IMR-90 (cell line): ENCODE measurements around the gene IMPDH1. TPM values are rescaled to one million over a fixed set of nuclear protein-coding genes. Genes with fewer than 3 reads are reported as not detected.

Source experiments
- ATAC-seq: fragments of 200-7000 bp; cut with Tn5 transposase; 2 replicates; pipeline ENCODE4 v1.9.1; 2020; ENCODE audit warnings: low read depth, mild to moderate bottlenecking, moderate library complexity
- BruUV-seq: library from RNA; stranded (reverse); fragments of 400-500 nt; replicated peaks from 2 replicates; lab custom pipeline; 2021; lab: Mats Ljungman, UMichigan
- CTCF ChIA-PET: fragments of 300-600 bp; formaldehyde crosslinking; extraction: SDS; loops from one replicate; lab custom pipeline; 2021; ENCODE audit warnings: antibody characterized with exemption; lab: Yijun Ruan, JAX
- POLR2A ChIA-PET: fragments of 300-600 bp; sonication (Branson Sonifier 250); formaldehyde crosslinking; loops from one replicate; lab custom pipeline; 2022; ENCODE audit warnings: antibody characterized with exemption; ENCODE audit not compliant: unreplicated experiment; lab: Charles Lee
- DNase-seq: peaks from one replicate; pipeline ENCODE4 v3.0.0; 2013
- H2AFZ ChIP-seq: replicated peaks from 2 replicates; pipeline ENCODE3; 2013; ENCODE audit warnings: low read length, mild to moderate bottlenecking; ENCODE audit not compliant: poor library complexity
- H2AK5ac ChIP-seq: 2 replicates; pipeline ENCODE4 v1.6.1; 2013; ENCODE audit warnings: low read depth, low read length, inconsistent platforms
- H2AK9ac ChIP-seq: replicated peaks from 2 replicates; pipeline ENCODE3; 2013; ENCODE audit warnings: mild to moderate bottlenecking, low read depth, low read length, moderate library complexity; ENCODE audit not compliant: poor library complexity
- H2BK120ac ChIP-seq: 2 replicates; pipeline ENCODE4 v1.6.1; 2013; ENCODE audit warnings: low read depth, low read length, inconsistent platforms
- H2BK15ac ChIP-seq: 3 replicates; pipeline ENCODE4 v1.6.1; 2013; ENCODE audit warnings: low read depth, low read length, inconsistent platforms
- H2BK20ac ChIP-seq: 2 replicates; pipeline ENCODE4 v1.6.1; 2013; ENCODE audit warnings: low read depth, mild to moderate bottlenecking, inconsistent platforms, low read length, moderate library complexity
- H2BK5ac ChIP-seq: 2 replicates; pipeline ENCODE4 v1.6.1; 2013; ENCODE audit warnings: mild to moderate bottlenecking, low read depth, low read length, inconsistent platforms; ENCODE audit not compliant: poor library complexity, severe bottlenecking
- H3K14ac ChIP-seq: replicated peaks from 2 replicates; pipeline ENCODE4 v1.6.1; 2013; ENCODE audit warnings: low read depth, low read length, inconsistent platforms
- H3K18ac ChIP-seq: 2 replicates; pipeline ENCODE4 v1.6.1; 2013; ENCODE audit warnings: low read depth, low read length, control low read depth
- H3K23ac ChIP-seq: 2 replicates; pipeline ENCODE4 v1.6.1; 2013; ENCODE audit warnings: low read depth, low read length, inconsistent platforms
- H3K27ac ChIP-seq: 2 replicates; pipeline ENCODE4 v1.5.1; 2013; ENCODE audit warnings: mild to moderate bottlenecking, control low read depth, low read length; ENCODE audit not compliant: insufficient read depth
- H3K27me3 ChIP-seq: 2 replicates; pipeline ENCODE4 v1.6.1; 2013; ENCODE audit warnings: low read length; ENCODE audit not compliant: control insufficient read depth, insufficient read depth
- H3K36me3 ChIP-seq: 2 replicates; pipeline ENCODE4 v1.6.1; 2013; ENCODE audit warnings: low read length, mixed read lengths; ENCODE audit not compliant: control insufficient read depth, insufficient read depth
- H3K4ac ChIP-seq: 2 replicates; pipeline ENCODE4 v1.6.1; 2013; ENCODE audit warnings: low read depth, low read length, inconsistent platforms
- H3K4me1 ChIP-seq: 2 replicates; pipeline ENCODE4 v1.6.1; 2013; ENCODE audit warnings: low read length, mixed read lengths; ENCODE audit not compliant: control insufficient read depth, insufficient read depth
- H3K4me2 ChIP-seq: 2 replicates; pipeline ENCODE4 v1.6.1; 2013; ENCODE audit warnings: low read depth, mild to moderate bottlenecking, control low read depth, low read length, moderate library complexity
- H3K4me3 ChIP-seq: 2 replicates; pipeline ENCODE4 v1.5.1; 2013; ENCODE audit warnings: low read depth, mild to moderate bottlenecking, control low read depth, low read length, moderate library complexity; ENCODE audit not compliant: insufficient read depth
- H3K56ac ChIP-seq: 2 replicates; pipeline ENCODE4 v1.6.1; 2013; ENCODE audit warnings: low read length, inconsistent platforms; ENCODE audit not compliant: insufficient read depth; ENCODE audit errors: extremely low read depth
- H3K79me1 ChIP-seq, 2 experiments: 2 replicates each; pipeline ENCODE4 v1.6.1; 2013; ENCODE audit warnings: low read length in 2 of 2, inconsistent platforms in 1 of 2, low read depth in 1 of 2
- H3K9ac ChIP-seq: 2 replicates; pipeline ENCODE4 v1.6.1; 2013; ENCODE audit warnings: low read depth, low read length, control low read depth
- H3K9me1 ChIP-seq: 2 replicates; pipeline ENCODE4 v1.6.1; 2013; ENCODE audit warnings: low read length, inconsistent platforms; ENCODE audit not compliant: insufficient read depth
- H3K9me3 ChIP-seq: 2 replicates; pipeline ENCODE4 v1.6.1; 2013; ENCODE audit warnings: low read length; ENCODE audit not compliant: control insufficient read depth, insufficient read depth
- H4K20me1 ChIP-seq: 2 replicates; pipeline ENCODE4 v1.6.1; 2013; ENCODE audit warnings: low read length, inconsistent platforms; ENCODE audit not compliant: insufficient read depth
- H4K5ac ChIP-seq: 2 replicates; pipeline ENCODE4 v1.6.1; 2013; ENCODE audit warnings: mild to moderate bottlenecking, low read depth, low read length, control low read depth
- H4K8ac ChIP-seq, 2 experiments: 2 replicates each; pipeline ENCODE4 v1.6.1; 2013; ENCODE audit warnings: low read depth in 2 of 2, low read length in 2 of 2, control low read depth in 1 of 2, inconsistent platforms in 1 of 2
- H4K91ac ChIP-seq: 2 replicates; pipeline ENCODE4 v1.6.1; 2013; ENCODE audit warnings: low read depth, low read length, inconsistent platforms; ENCODE audit not compliant: insufficient read depth
- CEBPB ChIP-seq: IDR thresholded peaks from 2 replicates; pipeline ENCODE4 v1.6.1; 2012; ENCODE audit warnings: low read depth, low read length, improper control_type of control experiment
- CTCF ChIP-seq: conservative IDR thresholded peaks from 2 replicates; pipeline ENCODE4 v1.5.1; 2012; ENCODE audit warnings: mild to moderate bottlenecking, low read depth, low read length, improper control_type of control experiment
- WGBS, 2 experiments: methylation state at CpG; one replicate each; pipeline versions ENCODE4 v1.1.5 to v1.1.7; 2013; ENCODE audit warnings: missing lambda C conversion rate in 2 of 2; ENCODE audit not compliant: insufficient read length in 1 of 2; ENCODE audit errors: extremely low coverage in 2 of 2; 5-methylcytosine and 5-hydroxymethylcytosine counted together
- dilution Hi-C: fragments of 300-500 bp; cut with HindIII; formaldehyde crosslinking; loops from one replicate; pipeline ENCODE4 v1.14.3; 2018; ENCODE audit warnings: low sequenced_read_pairs; ENCODE audit not compliant: unreplicated experiment
- in situ Hi-C: fragments of 300-500 bp; cut with MboI; formaldehyde crosslinking; loops from 3 replicates; pipeline ENCODE4 v1.14.3; 2019; ENCODE audit warnings: low sequenced_read_pairs, inconsistent platforms, mixed read lengths
- intact Hi-C: fragments of 100-400 bp; cut with micrococcal nuclease; formaldehyde crosslinking; loops from 2 replicates; pipeline ENCODE4 v1.10.0; 2022
- polyA plus RNA-seq, 3 experiments: library from polyadenylated mRNA; depleted of rRNA; stranded (reverse); fragments of >200 nt; gene quantifications; 2 replicates each; pipeline ENCODE4 v1.2.3, GENCODE V29; 2012; ENCODE audit warnings: low replicate concordance in 1 of 3
- total RNA-seq: library from RNA; depleted of rRNA; stranded (reverse); fragments of >200 nt; gene quantifications from 2 replicates; pipeline ENCODE4 v1.2.3, GENCODE V29; 2012

The IMPDH1 gene
- total and polyA plus RNA-seq, 2 of the 4 experiments (the other 2 are of a cell fraction): 49.5 to 69.3 TPM

GRCh38 chr7:128408709-128409595, 830 bp downstream of the IMPDH1 start:
- Histone ChIP-seq H4K8ac (peak overlapping the region; percentile 79 to 86), H3K9ac (peak overlapping the region; percentile 75), H4K5ac (peak overlapping the region; percentile 19), H3K79me1 (peaks cover 11 to 33% of the 10 kb centered on the region in 2 experiments; a peak in 3 of 4 replicates), H3K23ac (peak overlapping the region; percentile 81), H2BK20ac (no peak overlapping the region), H3K56ac (peak overlapping the region; percentile 47), H3K4me2 (peak overlapping the region; percentile 85), H2AK5ac (peak overlapping the region; percentile 24; the same call in 1 of the 2 replicates), H2AFZ (peak overlapping the region; percentile 94), H2AK9ac (peak overlapping the region; percentile 96), H3K36me3 (no peaks in the 10 kb centered on the region), H4K20me1 (peaks cover 9% of the 10 kb centered on the region), H3K4ac (peak overlapping the region; percentile 73), H3K9me1 (peaks cover 9% of the 10 kb centered on the region; the same call in 1 of the 2 replicates), H3K9me3 (peaks cover 4% of the 10 kb centered on the region; the same call in 1 of the 2 replicates), H3K14ac (peak overlapping the region; percentile 41), H3K18ac (peak overlapping the region; percentile 50), H4K91ac (peak overlapping the region; percentile 58; the same call in 1 of the 2 replicates), H3K4me3 (peak overlapping the region; percentile 96), H3K27me3 (peaks cover 7% of the 10 kb centered on the region; the same call in 1 of the 2 replicates), H2BK120ac (peak overlapping the region; percentile 28; the same call in 1 of the 2 replicates), H2BK15ac (peak overlapping the region; percentile 1; the same call in 1 of the 3 replicates), H2BK5ac (peak overlapping the region; percentile 36), H3K27ac (peak overlapping the region; percentile 56), H3K4me1 (peaks cover 20% of the 10 kb centered on the region)
- POLR2A ChIA-PET: no interaction called here
- peak; percentile 9; the same call in 1 of the 2 replicates for TF ChIP-seq CEBPB
- no peak for TF ChIP-seq CTCF
- dilution Hi-C loops (no loop called here), in situ Hi-C loops (no loop called here), intact Hi-C loops (no loop called here)
- CTCF ChIA-PET: interaction anchor here (1.4 to 1.9 kb wide), 2 partner anchors 22 to 52 kb away, joined by 3 to 6 read pairs; no protein-coding TSS in a partner anchor
- no TSS peak for BruUV-seq
- WGBS, 2 experiments: 40% methylated on average over 1 of the region's 25 CpGs; no CpG with 5 or more reads in 1 of the 2 experiments
- ATAC-seq: no peak
- DNase-seq: peak; percentile 31
